ENCODE results near the gene ADORA1.

ADORA1 gene

DNA sequence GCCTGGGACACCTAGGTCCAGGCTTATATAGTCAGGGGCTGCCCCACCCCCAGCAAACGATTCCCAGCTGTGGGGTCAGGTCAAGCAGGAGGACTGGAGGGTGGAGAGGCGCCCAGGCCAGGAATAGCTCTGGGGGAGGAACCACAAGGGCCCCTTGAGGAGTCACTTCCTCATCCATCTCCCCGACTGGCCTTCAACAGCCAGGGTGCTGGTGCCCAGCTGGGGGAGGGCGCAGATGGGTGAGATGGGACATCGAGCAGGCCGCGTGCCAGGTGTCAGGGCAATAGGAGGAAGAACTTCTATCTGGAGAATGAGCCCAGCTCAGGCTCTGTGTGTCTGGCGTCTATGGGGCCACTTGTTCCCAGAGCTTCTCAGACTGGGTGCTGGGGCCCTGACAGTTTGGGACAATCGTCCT lies 48.3 kb downstream of the ADORA1 start:
- DNase-seq: no peak

DNA sequence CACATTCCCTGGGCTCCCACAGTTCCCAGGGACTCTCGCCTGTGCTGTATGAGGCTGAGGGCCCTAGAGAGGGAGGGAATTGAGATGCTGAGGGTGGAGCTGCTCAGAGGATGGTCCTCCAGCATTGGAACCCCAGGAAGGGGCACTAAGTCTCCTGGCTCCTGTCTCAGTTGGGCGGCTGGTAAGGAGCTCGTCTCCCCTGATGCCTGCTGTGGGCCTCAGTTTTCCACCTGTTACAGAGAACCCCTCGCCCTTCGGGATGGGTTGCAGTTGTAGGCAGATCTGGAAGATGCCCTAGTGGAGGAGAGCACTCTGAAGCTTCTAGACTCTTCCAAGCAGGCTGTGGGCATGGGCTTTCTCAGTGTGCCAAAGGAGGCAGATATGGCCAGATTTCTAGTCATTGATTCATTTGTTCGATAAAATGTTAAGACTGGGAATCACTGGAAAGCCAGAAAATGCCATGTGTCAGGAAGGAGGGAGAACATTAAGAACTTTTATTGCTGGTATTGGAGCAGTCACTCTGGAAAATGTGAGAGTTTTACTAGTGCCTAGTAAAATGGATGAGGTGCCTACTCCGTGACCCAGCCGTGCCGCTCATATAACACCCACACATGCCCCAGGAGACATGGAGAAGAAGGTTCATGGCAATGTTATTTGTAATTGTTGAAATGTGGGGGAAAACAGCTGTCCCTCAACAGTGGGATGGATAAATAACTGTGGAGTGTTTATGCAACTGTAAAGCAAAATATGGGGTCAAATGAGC lies 48.9 kb downstream of the ADORA1 start:
- no peak for DNase-seq

- DNase-seq: no peak
Observed at GRCh38 chr1:203177036-203177405, 49.5 kb downstream of the ADORA1 start.

GRCh38 chr1:203177470-203178039 lies 50.0 kb downstream of the ADORA1 start:
- DNase-seq: no peak

DNA sequence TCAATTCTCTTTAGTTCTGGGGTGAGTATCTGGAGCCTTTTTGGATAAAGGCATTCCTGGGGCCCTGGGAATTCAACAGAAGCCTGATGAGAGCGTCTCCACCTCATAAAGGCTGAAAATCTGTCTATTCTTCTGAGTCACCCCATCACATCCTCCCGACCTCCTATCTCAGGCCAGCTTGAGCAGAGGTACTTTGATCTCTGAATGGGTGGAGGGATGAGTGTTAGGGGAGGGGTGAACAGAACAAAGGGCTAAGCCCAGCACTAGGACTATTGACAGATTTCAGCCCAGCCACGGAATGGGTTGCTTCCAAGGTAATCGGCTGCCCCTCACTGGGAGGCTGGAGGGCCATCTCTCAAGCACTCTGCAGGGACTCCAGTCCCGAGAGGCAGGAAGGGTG lies 50.6 kb downstream of the ADORA1 start:
- DNase-seq: no peak

DNA sequence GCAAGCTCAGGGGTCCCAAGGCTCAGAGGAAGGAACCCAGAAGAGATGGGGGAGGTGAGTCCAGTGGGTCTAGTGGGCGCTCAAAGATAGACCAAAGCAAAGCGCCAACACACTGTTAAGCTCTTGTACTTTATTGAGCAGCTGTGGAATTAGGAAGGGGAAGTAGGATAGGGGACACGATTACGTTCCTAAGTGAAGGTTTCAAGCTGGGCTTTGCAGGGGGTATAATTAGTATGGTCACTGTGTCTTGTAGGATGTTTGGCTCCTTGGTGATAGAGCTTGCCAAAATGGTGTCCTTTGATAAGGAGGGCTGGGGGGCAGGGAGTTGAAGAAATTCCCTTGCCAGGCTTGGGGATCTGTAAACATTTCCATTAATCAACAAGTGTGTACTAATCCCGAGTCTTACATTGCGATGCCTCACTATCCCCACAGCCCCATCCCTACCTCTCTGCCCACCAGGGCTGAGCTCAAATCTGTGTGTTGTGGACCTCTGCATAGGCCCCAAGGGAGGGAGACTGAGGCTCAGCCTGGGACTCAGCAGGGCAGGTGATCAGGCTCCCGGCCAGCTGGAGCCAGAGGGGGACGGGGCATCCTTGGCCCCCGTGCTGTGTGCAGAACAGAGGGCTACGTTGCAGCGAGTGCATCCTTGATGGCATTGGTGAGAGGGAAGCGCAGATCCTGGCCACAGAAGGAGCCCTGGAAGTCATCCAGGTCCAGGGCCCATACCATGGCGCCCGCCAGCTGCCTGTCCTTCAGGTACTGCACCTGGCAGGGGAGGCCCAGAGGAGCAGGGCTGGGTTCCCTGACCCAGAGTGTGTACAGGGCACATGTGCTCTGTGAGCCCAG lies 51.5 kb downstream of the ADORA1 start:
- DNase-seq: no peak

DNA sequence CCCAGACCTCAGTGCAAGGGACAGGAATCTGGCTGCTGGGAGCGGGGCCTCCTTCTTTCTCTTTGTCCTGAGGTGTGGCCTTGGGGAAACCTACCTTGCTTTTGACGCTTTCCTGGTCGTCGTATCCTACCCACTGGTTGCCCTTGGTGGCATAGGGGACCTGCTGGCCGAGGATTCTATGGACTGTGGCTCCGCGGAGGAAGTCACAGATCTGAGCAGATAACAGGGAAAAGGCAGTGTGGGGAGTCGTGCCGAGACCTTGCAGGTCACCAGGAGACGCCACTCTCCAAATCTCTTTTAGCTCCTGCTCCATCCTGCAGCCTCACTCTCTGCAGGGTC lies 52.1 kb downstream of the ADORA1 start:
- no peak for DNase-seq

DNA sequence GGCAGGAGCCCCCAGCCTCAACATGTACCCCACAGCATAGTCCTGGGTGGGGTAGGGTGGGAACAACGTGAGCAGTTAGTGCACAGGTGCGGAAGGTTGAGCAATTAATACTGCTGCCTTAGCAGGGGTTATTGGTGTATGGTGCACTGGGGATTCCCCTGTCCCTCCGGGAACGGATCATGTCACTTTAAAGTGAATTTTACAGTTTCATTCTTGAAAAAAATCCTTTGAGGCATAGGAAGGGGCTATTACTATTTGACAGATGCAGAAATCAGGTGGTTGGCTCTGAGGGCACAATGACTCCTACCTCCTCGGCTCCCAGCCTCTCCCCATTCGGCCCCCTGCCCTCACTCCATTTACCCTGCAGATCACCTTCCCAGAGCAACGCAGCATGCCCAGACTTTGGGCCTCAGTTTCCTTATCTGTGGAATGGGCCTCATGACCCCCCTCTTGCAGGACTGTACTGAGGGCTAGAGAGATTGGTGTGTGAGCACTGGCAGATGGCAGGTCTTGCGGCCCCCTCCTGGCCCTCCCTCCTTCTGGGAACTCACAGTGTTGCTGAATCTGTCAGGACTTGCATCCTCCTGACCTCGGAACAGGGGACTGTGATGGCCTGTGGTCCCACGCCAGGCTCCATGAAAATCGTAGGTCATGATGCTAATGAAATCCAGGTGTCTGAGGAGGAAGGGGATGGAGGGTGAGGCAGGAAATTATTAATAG lies 53.2 kb downstream of the ADORA1 start:
- no peak for DNase-seq

DNA sequence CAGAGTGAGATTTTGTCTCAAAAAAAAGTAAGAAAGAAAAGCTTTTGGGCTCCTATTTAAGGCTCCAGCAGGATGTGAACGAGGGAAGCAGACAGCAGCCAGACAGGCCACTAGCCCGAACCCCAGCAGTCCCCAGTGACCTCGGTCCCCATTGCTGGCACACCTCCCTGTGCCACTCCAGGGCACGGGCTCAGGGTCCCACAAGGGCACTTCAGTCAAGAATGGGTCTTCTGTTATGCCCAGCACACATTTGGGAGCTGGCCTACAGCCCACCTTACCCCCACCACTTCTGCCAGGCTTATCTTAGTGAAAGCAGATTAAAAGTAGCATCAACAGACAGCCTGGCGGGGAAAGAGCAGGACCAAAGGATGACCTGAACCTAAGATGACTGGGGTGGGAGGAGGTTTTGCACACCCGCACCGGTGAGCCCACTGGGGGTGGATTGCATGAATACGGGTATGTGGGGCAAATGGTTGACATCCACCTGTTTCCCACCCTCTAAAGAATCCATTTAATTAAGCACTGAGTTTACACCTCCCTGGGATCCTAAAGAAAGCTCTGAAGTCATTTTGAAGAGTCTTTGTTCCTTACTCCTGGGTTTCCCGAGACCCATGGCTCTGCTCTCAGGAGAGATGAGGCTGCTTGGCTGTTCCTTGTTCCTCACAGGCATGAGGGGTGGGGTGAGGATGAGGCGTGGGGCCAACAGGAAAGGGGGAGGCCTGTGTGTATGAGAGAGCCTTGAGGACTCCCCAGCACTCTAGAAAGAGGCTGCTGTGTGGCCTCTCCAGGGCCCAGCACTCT lies 54.3 kb downstream of the ADORA1 start:
- DNase-seq: no peak

DNA sequence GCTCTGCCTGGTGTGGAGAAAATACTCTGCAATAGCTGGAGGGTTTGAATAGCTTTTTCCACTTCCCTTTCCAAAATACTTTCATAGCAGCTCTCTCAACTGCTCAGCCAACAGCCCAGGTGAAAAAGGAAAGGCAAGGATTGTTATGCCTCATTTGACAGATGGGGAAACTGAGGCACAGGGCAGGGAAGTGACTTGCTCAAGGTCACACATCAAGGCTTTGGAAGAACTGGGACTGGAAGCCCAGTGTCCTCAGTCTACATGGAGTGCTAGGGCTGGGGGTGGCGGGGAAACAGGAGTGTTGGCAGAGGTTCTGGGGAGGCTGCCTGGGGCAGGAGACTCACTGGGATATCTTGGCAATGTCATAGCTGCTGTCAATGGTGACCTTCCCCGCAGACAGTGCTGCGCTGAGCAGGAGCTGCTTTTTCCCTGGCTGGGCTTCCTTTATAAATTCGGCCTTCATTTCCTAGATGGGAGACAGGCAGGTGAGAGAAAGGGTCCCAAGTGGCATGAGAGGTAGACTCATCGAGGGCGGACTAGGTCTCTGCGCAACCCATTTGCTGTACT lies 54.9 kb downstream of the ADORA1 start:
- DNase-seq: no peak

GRCh38 chr1:203183828-203184227 lies 56.3 kb downstream of the ADORA1 start:
- no peak for DNase-seq

GRCh38 chr1:203184467-203184866 lies 56.9 kb downstream of the ADORA1 start:
- DNase-seq: no peak

- DNase-seq: no peak
Observed at GRCh38 chr1:203185061-203185461, 57.5 kb downstream of the ADORA1 start.

DNA sequence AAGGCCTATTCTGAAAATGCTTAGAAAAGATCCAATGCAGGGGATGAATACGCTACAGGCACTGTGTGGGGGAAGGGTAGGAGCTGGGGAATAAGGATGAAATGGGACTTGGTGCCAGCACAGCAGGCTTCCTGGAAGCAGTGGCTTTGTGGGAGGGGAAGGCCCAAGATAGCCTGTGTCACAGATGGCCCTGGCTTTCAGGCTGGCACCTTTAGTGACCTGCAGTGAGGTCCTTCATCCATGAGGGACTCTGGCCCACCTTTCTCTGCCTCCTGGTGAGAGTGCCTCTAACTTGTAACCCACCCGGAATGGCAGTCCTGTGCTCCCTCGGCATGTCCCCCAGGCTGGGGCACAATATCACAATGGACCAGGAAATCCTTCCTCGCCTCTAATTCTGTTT lies 58.1 kb downstream of the ADORA1 start:
- DNase-seq: no peak

GRCh38 chr1:203186091-203186445 lies 58.5 kb downstream of the ADORA1 start:
- DNase-seq: no peak

- no peak for DNase-seq
Observed at GRCh38 chr1:203186446-203187303, 59.1 kb downstream of the ADORA1 start, which contains the start of gene CHI3L1. CHI3L1 (minus strand) TSS chr1:203186704; CDS start chr1:203186623, 81 bp downstream.

GRCh38 chr1:203187304-203187685 lies 59.8 kb downstream of the ADORA1 start:
- DNase-seq: no peak

GRCh38 chr1:203187689-203188264 lies 60.3 kb downstream of the ADORA1 start:
- no peak for DNase-seq

- no peak for DNase-seq
Observed at GRCh38 chr1:203188686-203189232, 61.2 kb downstream of the ADORA1 start.

DNA sequence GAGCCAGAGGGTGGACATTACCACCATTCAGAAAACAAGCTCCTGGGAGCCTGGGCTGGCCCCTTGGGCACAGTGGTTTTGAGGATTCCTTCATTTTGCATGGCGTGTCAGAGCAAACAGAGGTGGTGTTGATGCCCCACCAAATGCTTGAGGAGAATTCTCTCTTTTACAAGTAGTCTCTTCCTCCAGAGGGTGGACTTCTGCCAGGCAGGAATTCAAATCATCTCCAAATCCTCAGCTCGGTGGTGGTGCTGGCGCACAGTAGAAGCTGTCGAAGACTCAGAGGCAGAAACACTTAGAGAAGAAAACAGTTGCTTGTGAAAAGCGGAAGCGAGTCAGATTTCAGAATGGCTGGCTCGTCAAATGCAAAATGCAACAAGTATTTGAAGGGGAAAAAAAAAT lies 62.4 kb downstream of the ADORA1 start:
- DNase-seq: no peak

GRCh38 chr1:203190949-203191348 lies 63.4 kb downstream of the ADORA1 start:
- DNase-seq: no peak
